Thoracic aorta (tissue), 2 donors: Measurements from ENCODE around the gene ZNF570. TPM values are rescaled to one million over a fixed set of nuclear protein-coding genes. Genes with fewer than 3 reads are reported as not detected.

Experiments used
- ATAC-seq: fragments of 150-250 bp; one replicate; pipeline ENCODE4 v1.8.0; 2017; ENCODE audit warnings: low read depth; ENCODE audit not compliant: insufficient number of reproducible peaks, low FRiP score
- DNase-seq: peaks from one replicate; pipeline ENCODE4 v3.0.0-alpha.2; 2020; ENCODE audit warnings: low spot score
- H3K27ac ChIP-seq, 2 donors: fragments of 200-600 bp; sonication (generic); 1 replicate in 1 of 2; 2 replicates in 1 of 2; pipeline ENCODE4 v1.5.1; 2016; ENCODE audit warnings: mild to moderate bottlenecking in 2 of 2, moderate library complexity in 2 of 2
- H3K27me3 ChIP-seq: fragments of 200-600 bp; sonication (generic); replicated peaks from 2 replicates; pipeline ENCODE4 v1.6.0; 2016; ENCODE audit warnings: mild to moderate bottlenecking; ENCODE audit not compliant: insufficient read depth
- H3K36me3 ChIP-seq: fragments of 200-600 bp; sonication (generic); one replicate; pipeline ENCODE4 v1.5.1; 2016
- H3K4me1 ChIP-seq, 2 donors: fragments of 200-600 bp; sonication (generic); 1 replicate in 1 of 2; 2 replicates in 1 of 2; pipeline versions ENCODE4 v1.5.1 to v1.6.0; 2016; ENCODE audit warnings: low read depth in 2 of 2, mild to moderate bottlenecking in 1 of 2; ENCODE audit not compliant: control insufficient read depth in 1 of 2
- H3K4me3 ChIP-seq: fragments of 200-600 bp; sonication (generic); 2 replicates; pipeline ENCODE4 v1.5.1; 2016; ENCODE audit warnings: mild to moderate bottlenecking
- H3K9me3 ChIP-seq: fragments of 200-600 bp; sonication (generic); 2 replicates; pipeline ENCODE4 v1.5.1; 2016
- CTCF ChIP-seq: fragments of 200-600 bp; sonication (generic); IDR thresholded peaks from one replicate; pipeline ENCODE4 v1.5.1; 2019; ENCODE audit warnings: antibody characterized with exemption
- total RNA-seq, 2 donors: library from RNA; depleted of rRNA; stranded (reverse); fragments of >200 nt; gene quantifications; one replicate each; pipeline versions ENCODE4 v1.1.0 to v1.2.3, GENCODE V29; 2016

Gene ZNF570
- total RNA-seq, 2 donors from 2014 or later: 6.8 to 18.9 TPM

- ATAC-seq: no peak
- peaks cover 5 to 31% of the 10 kb centered on the region in 2 donors for H3K4me1 ChIP-seq
- no peak for DNase-seq
- peak overlapping the region; percentile 90 for H3K4me3 ChIP-seq
- H3K27me3 ChIP-seq: no peaks in the 10 kb centered on the region
- H3K36me3 ChIP-seq: peaks cover 18% of the 10 kb centered on the region
- H3K27ac ChIP-seq: peak overlapping the region; percentile 80 to 89
- peaks cover 2% of the 10 kb centered on the region for H3K9me3 ChIP-seq
- no peak for TF ChIP-seq CTCF
Measured at GRCh38 chr19:37467608-37468090, 1.5 kb upstream of the ZNF570 start.

- Histone ChIP-seq H3K4me1 (peaks cover 5 to 31% of the 10 kb centered on the region in 2 donors), H3K27me3 (no peaks in the 10 kb centered on the region), H3K36me3 (peaks cover 4% of the 10 kb centered on the region), H3K9me3 (peaks cover 4% of the 10 kb centered on the region), H3K27ac (no peak overlapping the region), H3K4me3 (peak overlapping the region; percentile 90)
- TF ChIP-seq CTCF: no peak
- ATAC-seq (no peak), DNase-seq (no peak)
Measured at GRCh38 chr19:37470216-37470615, 1.1 kb downstream of the ZNF570 start.

- H3K4me1 ChIP-seq: peaks cover 5 to 21% of the 10 kb centered on the region in 2 donors
- ATAC-seq (no peak), DNase-seq (no peak)
- no peak overlapping the region for H3K27ac ChIP-seq
- no peaks in the 10 kb centered on the region for H3K27me3 ChIP-seq
- H3K9me3 ChIP-seq: peaks cover 18% of the 10 kb centered on the region
- H3K36me3 ChIP-seq: peaks cover 23% of the 10 kb centered on the region
- no peak overlapping the region for H3K4me3 ChIP-seq
- TF ChIP-seq CTCF: no peak
Measured at GRCh38 chr19:37472165-37472564, 3.0 kb downstream of the ZNF570 start.

GRCh38 chr19:37484406-37485168 lies 15.4 kb downstream of the ZNF570 start:
- ATAC-seq: no peak
- no peak for DNase-seq
- Histone ChIP-seq H3K27me3 (no peaks in the 10 kb centered on the region), H3K36me3 (peaks cover 59% of the 10 kb centered on the region), H3K4me1 (no peaks in the 10 kb centered on the region), H3K9me3 (peaks cover 99% of the 10 kb centered on the region), H3K27ac (no peak overlapping the region), H3K4me3 (peak overlapping the region; percentile 12)
- TF ChIP-seq CTCF: no peak

- DNase-seq (no peak), ATAC-seq (no peak)
- peaks cover 72% of the 10 kb centered on the region for H3K9me3 ChIP-seq
Measured at GRCh38 chr19:37492213-37492612, 23.1 kb downstream of the ZNF570 start.

More at GRCh38 chr19:37492213-37492612, 23.1 kb downstream of the ZNF570 start:
- H3K27me3 ChIP-seq: no peaks in the 10 kb centered on the region
- no peaks in the 10 kb centered on the region for H3K36me3 ChIP-seq
- H3K27ac ChIP-seq: no peak overlapping the region
- no peak overlapping the region for H3K4me3 ChIP-seq
- no peaks in the 10 kb centered on the region for H3K4me1 ChIP-seq
- no peak for TF ChIP-seq CTCF
